ENCODE results near the gene MUC4.

- TF ChIP-seq POLR2A (IDR thresholded peaks at IDR 0.05; ENCODE audit: extremely low read depth, insufficient read length) = no peak
- TF ChIP-seq, protein P1, sequence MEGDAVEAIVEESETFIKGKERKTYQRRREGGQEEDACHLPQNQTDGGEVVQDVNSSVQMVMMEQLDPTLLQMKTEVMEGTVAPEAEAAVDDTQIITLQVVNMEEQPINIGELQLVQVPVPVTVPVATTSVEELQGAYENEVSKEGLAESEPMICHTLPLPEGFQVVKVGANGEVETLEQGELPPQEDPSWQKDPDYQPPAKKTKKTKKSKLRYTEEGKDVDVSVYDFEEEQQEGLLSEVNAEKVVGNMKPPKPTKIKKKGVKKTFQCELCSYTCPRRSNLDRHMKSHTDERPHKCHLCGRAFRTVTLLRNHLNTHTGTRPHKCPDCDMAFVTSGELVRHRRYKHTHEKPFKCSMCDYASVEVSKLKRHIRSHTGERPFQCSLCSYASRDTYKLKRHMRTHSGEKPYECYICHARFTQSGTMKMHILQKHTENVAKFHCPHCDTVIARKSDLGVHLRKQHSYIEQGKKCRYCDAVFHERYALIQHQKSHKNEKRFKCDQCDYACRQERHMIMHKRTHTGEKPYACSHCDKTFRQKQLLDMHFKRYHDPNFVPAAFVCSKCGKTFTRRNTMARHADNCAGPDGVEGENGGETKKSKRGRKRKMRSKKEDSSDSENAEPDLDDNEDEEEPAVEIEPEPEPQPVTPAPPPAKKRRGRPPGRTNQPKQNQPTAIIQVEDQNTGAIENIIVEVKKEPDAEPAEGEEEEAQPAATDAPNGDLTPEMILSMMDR (IDR thresholded peaks at IDR 0.05; ENCODE audit: low read depth, low read length) = no peak
- TF ChIP-seq, protein P2, sequence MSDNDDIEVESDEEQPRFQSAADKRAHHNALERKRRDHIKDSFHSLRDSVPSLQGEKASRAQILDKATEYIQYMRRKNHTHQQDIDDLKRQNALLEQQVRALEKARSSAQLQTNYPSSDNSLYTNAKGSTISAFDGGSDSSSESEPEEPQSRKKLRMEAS (IDR thresholded peaks at IDR 0.05; ENCODE audit: low read depth, low read length) = no peak
Measured at GRCh38 chr3:195732940-195733339, 78.8 kb downstream of the MUC4 start.
